LoVo (cell line): ENCODE results near the gene SORCS2.

Source experiments
- DNase-seq: peaks from one replicate; pipeline ENCODE4 v3.0.0-alpha.2; 2016; ENCODE audit warnings: low spot score

SORCS2 gene

DNA sequence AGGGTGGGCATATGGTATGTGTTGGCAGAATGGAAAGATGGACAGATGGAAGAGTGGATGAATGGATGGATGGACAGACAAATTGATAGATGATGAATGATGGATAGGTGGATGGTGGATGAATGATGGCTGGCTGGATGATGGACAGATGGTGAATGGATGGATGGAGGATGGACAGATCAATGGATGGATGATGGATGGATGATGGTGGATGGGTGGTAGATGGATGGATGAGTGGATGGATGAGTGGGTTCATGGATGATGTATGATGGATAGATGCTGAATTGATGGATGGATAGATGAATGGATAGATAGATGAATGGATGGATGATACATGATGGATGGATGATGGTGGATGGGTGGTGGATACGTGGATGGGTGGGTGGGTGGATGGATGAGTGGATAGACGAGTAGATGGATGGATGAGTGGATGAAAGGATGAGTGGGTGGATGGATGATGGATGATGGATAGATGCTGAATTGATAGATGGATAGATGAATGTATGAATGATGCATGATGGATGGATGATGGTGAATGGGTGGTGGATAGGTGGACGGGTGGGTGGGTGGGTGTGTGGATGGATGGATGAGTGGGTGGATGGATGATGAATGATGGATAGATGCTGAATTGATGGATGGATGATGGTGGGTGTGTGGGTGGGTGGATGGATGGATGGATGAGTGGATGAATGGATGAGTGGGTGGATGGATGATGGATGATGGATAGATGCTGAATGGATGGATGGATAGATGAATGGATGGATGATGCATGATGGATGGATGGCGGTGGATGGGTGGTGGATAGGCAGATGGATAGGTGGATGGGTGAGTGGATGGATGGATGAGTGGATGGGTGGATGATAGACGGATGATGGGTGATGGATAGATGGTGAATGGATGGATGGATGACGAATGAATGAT lies 497.7 kb downstream of the SORCS2 start:
- DNase-seq, result no peak

DNA sequence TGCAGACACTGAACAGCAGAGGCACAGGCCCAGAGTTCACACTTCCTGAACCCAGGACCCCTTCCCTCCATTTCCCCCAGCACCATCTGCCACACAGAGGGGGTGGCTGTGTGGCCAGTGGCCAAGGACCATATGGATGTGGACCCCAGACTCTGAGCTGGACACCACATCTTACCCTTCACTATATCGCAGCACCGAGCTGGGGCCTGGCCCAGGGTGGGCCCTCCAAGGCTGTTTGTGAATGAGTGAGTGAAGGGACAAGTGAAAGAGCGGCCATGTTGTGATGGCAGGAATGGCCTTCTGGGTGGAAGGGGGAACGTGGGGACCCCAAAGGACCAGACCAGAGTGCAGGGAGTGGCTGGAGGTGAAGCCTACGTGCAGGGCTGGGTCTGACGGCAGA lies 498.7 kb downstream of the SORCS2 start:
- DNase-seq, result no peak

- DNase-seq, result no peak
Observed at GRCh38 chr4:7691982-7692381, 499.6 kb downstream of the SORCS2 start.

DNA sequence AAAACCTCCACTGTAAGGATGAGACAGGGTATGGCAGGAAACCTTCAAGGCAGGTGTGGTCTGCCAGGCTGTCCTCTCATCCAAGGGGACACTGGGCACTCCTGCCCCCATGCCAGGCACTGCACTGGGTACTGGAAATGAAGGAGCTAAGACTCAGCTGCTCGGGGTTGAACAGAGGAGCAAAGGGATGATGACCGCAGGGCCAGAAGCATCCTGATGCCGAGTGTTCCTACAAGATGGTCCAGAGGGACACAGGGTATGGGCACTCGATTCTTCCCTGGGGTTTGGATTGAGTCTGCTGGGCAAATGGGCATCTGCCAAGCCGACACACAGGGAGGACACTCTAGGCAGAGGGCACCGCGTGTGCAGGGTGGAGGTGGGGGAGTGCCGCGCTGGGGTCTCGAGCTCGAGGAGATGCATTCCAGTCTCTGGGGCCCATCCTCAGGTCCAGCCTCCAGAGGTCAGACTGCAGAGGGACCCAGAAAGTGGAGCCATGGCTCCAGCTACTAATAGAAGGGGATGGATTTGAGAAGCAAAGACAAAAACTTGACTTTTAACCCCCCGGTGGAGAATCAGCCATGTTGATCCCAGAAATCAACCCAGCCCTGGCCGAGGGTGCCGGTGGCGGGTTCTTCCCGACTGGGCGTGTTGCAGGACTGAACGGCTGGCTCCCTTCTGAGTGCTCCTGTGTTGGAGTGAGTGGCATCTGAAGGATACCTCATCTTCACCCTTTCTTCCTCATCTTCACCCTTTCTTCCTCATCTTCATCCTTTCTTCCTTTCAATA lies 500.3 kb downstream of the SORCS2 start:
- no peak for DNase-seq

DNA sequence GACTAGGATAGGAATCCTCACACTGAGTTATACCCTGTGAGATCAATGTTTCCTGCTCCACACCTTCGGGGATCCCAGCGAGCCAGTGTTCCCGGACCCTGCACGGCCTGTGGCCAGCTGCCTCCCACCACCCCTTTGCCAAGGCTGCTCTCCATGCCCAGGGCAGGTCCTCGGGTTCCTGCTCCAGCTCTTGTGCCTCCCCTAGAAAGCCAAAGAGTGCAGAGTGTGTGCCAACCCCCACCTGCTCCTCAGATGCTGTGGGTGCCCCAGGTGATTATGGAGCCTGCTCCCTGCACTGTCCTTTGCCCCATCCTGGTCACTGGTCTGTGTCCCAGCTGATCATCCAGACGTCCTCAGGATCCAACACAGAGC lies 500.9 kb downstream of the SORCS2 start:
- no peak for DNase-seq

- no peak for DNase-seq
Observed at GRCh38 chr4:7693711-7694110, 501.4 kb downstream of the SORCS2 start.

- DNase-seq, result no peak
Observed at GRCh38 chr4:7694324-7694723, 502.0 kb downstream of the SORCS2 start.

DNA sequence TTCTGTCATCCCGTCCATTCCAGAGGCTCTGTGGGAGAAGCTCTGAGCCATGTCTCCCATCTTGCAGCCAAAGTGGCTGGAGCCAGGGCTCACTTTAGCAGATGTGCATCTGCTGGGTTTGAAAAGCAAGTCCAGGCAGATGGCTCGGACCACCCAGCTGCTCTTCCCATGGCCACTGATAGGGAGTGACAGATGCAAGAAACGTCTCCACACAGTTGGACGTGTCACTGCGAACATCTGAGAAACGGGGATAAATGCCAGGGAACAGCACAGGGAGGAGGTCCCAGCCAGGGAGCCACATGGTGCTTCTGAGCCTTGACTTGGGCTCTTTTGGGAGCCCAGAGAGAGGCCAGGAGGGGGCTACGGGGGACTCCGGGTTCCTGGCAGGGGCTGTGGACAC lies 505.0 kb downstream of the SORCS2 start:
- no peak for DNase-seq

- no peak for DNase-seq
Observed at GRCh38 chr4:7697821-7698220, 505.5 kb downstream of the SORCS2 start.

DNA sequence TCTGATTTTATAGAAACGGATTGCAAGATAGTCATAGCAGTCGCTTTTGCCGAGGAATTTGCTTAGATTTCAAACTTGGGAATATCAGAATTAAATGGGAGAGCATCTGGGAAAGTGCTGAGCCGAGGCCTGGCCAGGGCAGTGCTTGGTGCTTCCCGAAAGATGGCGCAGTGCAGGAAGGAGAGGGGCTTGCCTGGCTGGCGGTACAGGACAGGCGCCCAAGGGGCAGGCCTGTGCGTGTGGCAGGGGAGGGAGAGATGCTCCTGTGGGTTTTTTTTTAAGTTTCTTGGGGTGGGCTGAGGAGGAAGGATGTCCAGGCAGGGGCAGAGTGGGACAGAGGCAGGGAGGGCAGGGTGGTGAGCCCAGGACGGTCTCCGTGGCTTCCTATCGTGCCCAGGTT lies 506.2 kb downstream of the SORCS2 start:
- no peak for DNase-seq

- no peak for DNase-seq
Observed at GRCh38 chr4:7699031-7699430, 506.7 kb downstream of the SORCS2 start.

DNA sequence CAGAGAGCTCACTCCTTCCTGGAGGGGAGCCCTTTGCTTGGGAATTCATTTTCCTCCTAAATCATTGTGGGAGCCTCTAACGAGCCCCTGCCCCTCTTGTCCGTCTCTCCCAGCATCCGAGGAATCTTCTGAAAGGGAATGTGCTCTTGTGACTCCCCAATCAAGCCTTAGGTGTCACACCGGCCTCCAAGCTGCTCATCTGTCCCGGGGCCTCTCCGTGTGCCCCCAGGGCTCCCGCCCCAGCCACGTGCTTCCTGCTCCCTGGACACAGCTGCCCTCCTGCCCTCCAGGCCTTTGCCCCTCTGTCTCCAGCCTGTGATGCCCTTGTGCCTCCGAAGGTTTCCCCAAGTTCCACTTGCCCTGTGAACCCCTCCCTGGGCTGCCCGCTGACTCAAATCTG lies 507.5 kb downstream of the SORCS2 start:
- no peak for DNase-seq

DNA sequence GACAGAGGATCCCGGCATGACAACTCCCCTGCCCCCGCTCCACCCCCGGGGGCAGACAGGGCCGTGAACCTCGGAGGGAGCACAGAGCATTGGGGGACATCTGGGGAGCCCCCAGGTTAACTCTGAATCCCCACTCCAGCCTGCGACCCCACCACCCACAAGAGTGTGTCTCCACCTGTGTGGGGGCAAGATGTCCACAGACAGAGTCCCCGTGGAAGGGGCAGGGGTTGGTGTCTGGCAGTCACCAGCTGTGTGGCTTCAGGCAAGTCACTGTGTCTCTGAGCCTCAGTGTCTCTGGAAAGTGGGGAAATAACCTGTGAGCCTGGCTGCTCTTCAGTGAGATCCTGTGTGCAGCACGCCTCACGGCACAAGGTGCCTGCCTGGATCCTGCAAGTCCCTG lies 508.3 kb downstream of the SORCS2 start:
- no peak for DNase-seq

DNA sequence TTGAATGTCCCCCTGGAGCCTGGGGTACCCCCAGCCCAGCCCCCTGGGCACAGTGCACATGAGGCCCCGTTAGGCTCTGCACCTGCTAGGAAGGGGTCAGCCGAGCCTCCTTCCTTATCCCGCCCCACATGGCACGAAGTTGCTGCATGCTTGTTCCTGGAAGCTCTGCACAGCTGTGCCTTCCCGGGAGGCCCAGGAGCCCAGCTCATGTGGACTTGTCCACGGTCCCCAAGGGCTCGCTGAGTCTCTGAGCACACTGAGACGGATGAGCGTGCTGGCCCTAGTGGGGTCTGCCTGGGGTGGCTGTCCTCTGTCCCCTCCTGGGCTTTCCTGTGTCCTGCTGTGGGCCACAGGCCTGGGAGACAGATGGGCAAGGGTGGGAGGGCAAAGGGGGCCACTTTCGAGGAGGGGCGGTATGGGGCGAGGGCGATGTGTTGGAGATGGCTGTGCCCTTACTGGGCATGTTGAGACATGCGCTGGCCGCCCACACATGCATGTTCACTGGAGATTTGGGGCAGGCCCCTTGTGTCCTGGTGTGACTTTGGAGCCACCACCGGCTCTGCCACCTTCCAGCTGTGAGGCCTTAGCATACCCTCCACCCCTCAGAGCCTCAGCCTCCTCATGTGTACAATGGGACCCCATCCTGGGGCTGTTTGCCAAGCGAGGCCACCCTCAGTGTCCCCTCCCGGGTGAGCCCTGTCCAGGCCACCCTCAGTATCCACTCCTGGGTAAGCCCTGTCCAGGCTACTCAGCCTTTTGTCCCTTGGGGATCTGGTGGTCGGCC lies 509.7 kb downstream of the SORCS2 start:
- DNase-seq, result no peak

DNA sequence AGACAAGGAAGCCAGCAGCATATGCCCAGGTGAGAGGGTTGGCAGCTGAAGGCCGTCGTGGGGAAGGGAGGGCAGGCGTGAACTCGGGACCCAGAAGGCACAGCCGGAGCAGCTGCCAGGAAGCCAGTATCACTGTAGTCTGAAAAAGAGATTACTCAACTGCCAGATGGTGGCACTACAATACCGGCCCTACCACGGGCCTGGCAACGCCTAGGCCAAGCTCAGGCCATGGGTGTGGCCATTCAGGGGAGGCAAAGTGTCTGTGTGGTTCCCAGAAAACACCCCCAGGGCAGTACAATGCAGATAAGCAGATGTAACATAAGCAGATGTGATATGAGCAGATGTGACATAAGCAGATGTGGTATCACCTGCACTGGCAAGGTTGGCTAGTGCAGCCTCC lies 511.4 kb downstream of the SORCS2 start:
- DNase-seq, result no peak

DNA sequence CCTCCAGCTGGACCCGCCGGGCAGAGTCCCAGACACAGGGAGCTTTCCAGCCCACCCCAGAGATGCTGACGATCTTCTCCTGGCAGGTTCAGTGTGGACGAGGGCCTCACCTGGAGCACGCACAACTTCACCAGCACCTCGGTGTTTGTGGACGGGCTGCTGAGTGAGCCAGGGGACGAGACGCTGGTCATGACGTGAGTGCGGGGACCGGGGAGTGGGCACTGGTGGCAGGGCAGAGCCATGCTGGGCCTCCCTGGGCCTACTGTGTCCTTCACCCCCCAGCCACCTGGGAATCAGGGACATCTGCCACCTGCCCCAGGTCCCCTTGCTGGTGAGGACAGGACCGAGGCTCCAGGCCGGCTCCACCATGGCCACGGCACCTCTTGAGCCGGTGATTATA lies 511.8 kb downstream of the SORCS2 start:
- no peak for DNase-seq

GRCh38 chr4:7704625-7705024 lies 512.3 kb downstream of the SORCS2 start:
- DNase-seq, result no peak

- DNase-seq, result no peak
Observed at GRCh38 chr4:7705062-7705461, 512.7 kb downstream of the SORCS2 start.

DNA sequence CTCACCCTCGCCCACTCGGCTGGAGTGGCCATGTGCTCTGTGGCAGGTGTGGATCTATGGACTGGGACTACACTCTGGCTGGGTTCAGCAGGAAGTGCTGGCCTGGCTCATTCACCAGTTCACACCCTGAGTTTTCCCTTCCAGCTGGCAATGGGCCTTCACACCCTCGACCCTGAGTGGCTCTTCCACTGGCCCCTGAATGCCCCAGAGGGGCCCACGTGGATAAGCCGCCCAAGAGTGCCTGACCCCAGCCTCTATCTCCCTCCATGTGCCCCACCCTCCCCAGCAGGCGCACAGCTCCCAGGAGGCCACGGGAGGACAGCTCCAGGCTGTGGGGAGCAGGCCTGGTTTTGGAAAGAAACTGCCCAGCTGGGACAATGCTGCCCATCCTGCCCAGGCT lies 513.3 kb downstream of the SORCS2 start:
- no peak for DNase-seq

GRCh38 chr4:7708238-7708637 lies 515.9 kb downstream of the SORCS2 start:
- no peak for DNase-seq

DNA sequence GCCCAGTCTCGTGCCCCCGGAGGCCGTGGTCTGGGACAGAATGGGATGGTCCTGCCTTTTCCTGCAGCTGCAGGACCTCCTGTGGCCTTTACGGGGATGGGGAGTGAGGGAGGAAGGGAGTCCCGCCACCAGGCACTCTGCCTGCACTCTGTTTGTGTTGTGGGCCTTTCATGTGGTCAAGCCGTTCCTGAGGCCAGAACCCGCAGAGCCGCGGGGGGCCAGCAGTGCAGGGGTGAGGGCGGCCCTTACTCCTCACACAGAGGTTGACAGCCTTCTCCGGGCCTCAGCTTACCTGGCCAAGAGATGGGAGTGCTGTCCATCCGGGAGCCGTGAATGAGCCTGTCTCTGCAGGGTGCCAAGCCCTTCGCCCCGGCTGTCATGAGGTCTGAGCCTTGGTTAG lies 516.6 kb downstream of the SORCS2 start:
- DNase-seq, result no peak

- no peak for DNase-seq
Observed at GRCh38 chr4:7709431-7709830, 517.1 kb downstream of the SORCS2 start.

GRCh38 chr4:7710126-7710525 lies 517.8 kb downstream of the SORCS2 start:
- DNase-seq, result no peak
